Measurements from ENCODE around the gene BRAF. TPM values are rescaled to one million over a fixed set of nuclear protein-coding genes. Genes with fewer than 3 reads are reported as not detected.
"Not testable (repeated sequence)": the region's sequence is repeated elsewhere in the genome, so short reads cannot be mapped to it uniquely, and the experiment has no call there.

The BRAF gene
- total RNA-seq, 1 donor from 2014 or later: 48.0 TPM

GRCh38 chr7:140883378-140883777, 41.4 kb downstream of the BRAF start:
- no peak for DNase-seq (ENCODE audit: low spot score)
- no peaks in the 10 kb centered on the region for H3K27me3 ChIP-seq
- no peak overlapping the region for H2AFZ ChIP-seq (replicated peaks)
- Mint-ChIP-seq H3K27me3 (ENCODE audit: insufficient read depth, low read depth) (no peaks in the 10 kb centered on the region), H3K4me1 (peaks cover 2% of the 10 kb centered on the region), H3K4me3 (no peak overlapping the region), H3K27ac (no peak overlapping the region), H3K36me3 (peaks cover 20% of the 10 kb centered on the region), H3K9me3 (peaks cover 19% of the 10 kb centered on the region)
- no peak overlapping the region for H3K27ac ChIP-seq
- no peaks in the 10 kb centered on the region for H3K9me3 ChIP-seq (ENCODE audit: low read depth)
- no peaks in the 10 kb centered on the region for H3K36me3 ChIP-seq
- peaks cover 41% of the 10 kb centered on the region for H4K20me1 ChIP-seq (ENCODE audit: low read depth)
- peaks cover 99% of the 10 kb centered on the region for H3K79me2 ChIP-seq (ENCODE audit: low read depth)
- no peaks in the 10 kb centered on the region for H3K4me1 ChIP-seq
- no peak overlapping the region for H3K4me2 ChIP-seq
- TF ChIP-seq EZH2phosphoT487 (IDR thresholded peaks at IDR 0.05) (no peak), EZH2 (IDR thresholded peaks at IDR 0.05) (no peak), CTCF (IDR thresholded peaks at IDR 0.05) (no peak)
- H3K4me3 ChIP-seq: no peak overlapping the region
- H3F3A ChIP-seq (ENCODE audit: low read depth): peaks cover 2% of the 10 kb centered on the region
- H3K9ac ChIP-seq: no peak overlapping the region

GRCh38 chr7:140882834-140883233, 41.9 kb downstream of the BRAF start:
- H3K4me1 ChIP-seq; H3K27me3 Mint-ChIP-seq (ENCODE audit: insufficient read depth, low read depth); H2AFZ ChIP-seq (replicated peaks); H3K4me3 Mint-ChIP-seq; H3K27me3 ChIP-seq; H3K27ac Mint-ChIP-seq; H3F3A ChIP-seq (ENCODE audit: low read depth); H3K4me3 ChIP-seq; H3K4me1 Mint-ChIP-seq; H3K4me2 ChIP-seq; H3K9me3 ChIP-seq (ENCODE audit: low read depth); H3K27ac ChIP-seq; DNase-seq (ENCODE audit: low spot score); H3K36me3 ChIP-seq; H3K9ac ChIP-seq: not testable (repeated sequence)
- Mint-ChIP-seq H3K36me3 (peaks cover 22% of the 10 kb centered on the region), H3K9me3 (peaks cover 24% of the 10 kb centered on the region)
- H4K20me1 ChIP-seq (ENCODE audit: low read depth): peaks cover 36% of the 10 kb centered on the region
- peaks cover 99% of the 10 kb centered on the region for H3K79me2 ChIP-seq (ENCODE audit: low read depth)

- TF ChIP-seq CTCF (IDR thresholded peaks at IDR 0.05) (no peak), EZH2 (IDR thresholded peaks at IDR 0.05) (no peak), EZH2phosphoT487 (IDR thresholded peaks at IDR 0.05) (no peak)
- no peak overlapping the region for H3K4me3 ChIP-seq
- H3K4me1 ChIP-seq: no peaks in the 10 kb centered on the region
- no peaks in the 10 kb centered on the region for H3K36me3 ChIP-seq
- H3K27me3 ChIP-seq: no peaks in the 10 kb centered on the region
- H2AFZ ChIP-seq (replicated peaks): no peak overlapping the region
- no peak overlapping the region for H3K27ac Mint-ChIP-seq
- H3K4me3 Mint-ChIP-seq: no peak overlapping the region
- H3K9me3 ChIP-seq (ENCODE audit: low read depth): no peaks in the 10 kb centered on the region
- peaks cover 2% of the 10 kb centered on the region for H3F3A ChIP-seq (ENCODE audit: low read depth)
- peaks cover 22% of the 10 kb centered on the region for H3K36me3 Mint-ChIP-seq
- no peak for DNase-seq (ENCODE audit: low spot score)
- no peak overlapping the region for H3K4me2 ChIP-seq
- peaks cover 30% of the 10 kb centered on the region for H3K9me3 Mint-ChIP-seq
- H3K4me1 Mint-ChIP-seq: peaks cover 2% of the 10 kb centered on the region
- no peaks in the 10 kb centered on the region for H3K27me3 Mint-ChIP-seq (ENCODE audit: insufficient read depth, low read depth)
- H3K9ac ChIP-seq: no peak overlapping the region
- no peak overlapping the region for H3K27ac ChIP-seq
- peaks cover 99% of the 10 kb centered on the region for H3K79me2 ChIP-seq (ENCODE audit: low read depth)
- H4K20me1 ChIP-seq (ENCODE audit: low read depth): peaks cover 24% of the 10 kb centered on the region
These were observed 43.1 kb downstream of the BRAF start for GRCh38 chr7:140881507-140882228.

GRCh38 chr7:140877249-140877524, 47.5 kb downstream of the BRAF start:
- Mint-ChIP-seq H3K4me1 (peaks cover 2% of the 10 kb centered on the region), H3K9me3 (peaks cover 49% of the 10 kb centered on the region), H3K4me3 (no peak overlapping the region), H3K27ac (no peak overlapping the region), H3K36me3 (peaks cover 33% of the 10 kb centered on the region), H3K27me3 (ENCODE audit: insufficient read depth, low read depth) (peaks cover 2% of the 10 kb centered on the region)
- Histone ChIP-seq H3K4me1 (no peaks in the 10 kb centered on the region), H3K36me3 (no peaks in the 10 kb centered on the region), H2AFZ (replicated peaks) (no peak overlapping the region), H3K9me3 (ENCODE audit: low read depth) (no peaks in the 10 kb centered on the region), H3K27ac (no peak overlapping the region), H3K27me3 (no peaks in the 10 kb centered on the region), H3K4me3 (no peak overlapping the region), H3K9ac (no peak overlapping the region), H3F3A (ENCODE audit: low read depth) (peaks cover 2% of the 10 kb centered on the region), H4K20me1 (ENCODE audit: low read depth) (peaks cover 10% of the 10 kb centered on the region), H3K79me2 (ENCODE audit: low read depth) (peaks cover 100% of the 10 kb centered on the region), H3K4me2 (no peak overlapping the region)
- TF ChIP-seq EZH2phosphoT487 (IDR thresholded peaks at IDR 0.05) (no peak), CTCF (IDR thresholded peaks at IDR 0.05) (no peak), EZH2 (IDR thresholded peaks at IDR 0.05) (no peak)
- no peak for DNase-seq (ENCODE audit: low spot score)
